Colon (tissue), 2 donors: ENCODE data around the gene EIF4E1B.

ENCODE experiments used
- FAIRE-seq: peaks from 2 replicates; lab custom pipeline; 2012; peaks lifted over from hg19 to GRCh38; lab: Jason Lieb, UNC
- donor health status: control.
- donor health status: control.

EIF4E1B gene

GRCh38 chr5:176647843-176648473, 17.5 kb downstream of the EIF4E1B start:
- no peak for FAIRE-seq

- FAIRE-seq = no peak
These were observed 18.2 kb downstream of the EIF4E1B start for GRCh38 chr5:176648474-176649194.

GRCh38 chr5:176650354-176650884, 19.9 kb downstream of the EIF4E1B start:
- FAIRE-seq = no peak

- no peak for FAIRE-seq
These were observed 21.1 kb downstream of the EIF4E1B start for GRCh38 chr5:176651472-176651980.

- FAIRE-seq = no peak
These were observed 21.7 kb downstream of the EIF4E1B start for GRCh38 chr5:176652136-176652535.

GRCh38 chr5:176653401-176654385, 23.2 kb downstream of the EIF4E1B start:
- no peak for FAIRE-seq

- no peak for FAIRE-seq
These were observed 24.4 kb downstream of the EIF4E1B start for GRCh38 chr5:176654856-176655255.

GRCh38 chr5:176656467-176656990, 26.1 kb downstream of the EIF4E1B start:
- no peak for FAIRE-seq

- no peak for FAIRE-seq
These were observed 27.6 kb downstream of the EIF4E1B start for GRCh38 chr5:176658007-176658599.

GRCh38 chr5:176658817-176659511, 28.5 kb downstream of the EIF4E1B start:
- FAIRE-seq = no peak

GRCh38 chr5:176659512-176659839, 29.0 kb downstream of the EIF4E1B start:
- no peak for FAIRE-seq

GRCh38 chr5:176659860-176660461, 29.5 kb downstream of the EIF4E1B start:
- FAIRE-seq = no peak

GRCh38 chr5:176660530-176660859, 30.0 kb downstream of the EIF4E1B start:
- no peak for FAIRE-seq

- no peak for FAIRE-seq
These were observed 30.6 kb downstream of the EIF4E1B start for GRCh38 chr5:176660860-176661641.

GRCh38 chr5:176661676-176662075, 31.2 kb downstream of the EIF4E1B start:
- no peak for FAIRE-seq

GRCh38 chr5:176662371-176663333, 32.2 kb downstream of the EIF4E1B start:
- FAIRE-seq = no peak

- FAIRE-seq = no peak
These were observed 33.1 kb downstream of the EIF4E1B start for GRCh38 chr5:176663566-176663965.

GRCh38 chr5:176664479-176664878, 34.0 kb downstream of the EIF4E1B start:
- no peak for FAIRE-seq

- FAIRE-seq = no peak
These were observed 34.4 kb downstream of the EIF4E1B start for GRCh38 chr5:176664886-176665285.
